Stimulated activated CD4-positive, alpha-beta T cell treated with anti-CD3 and anti-CD28 coated beads, Interleukin-1b, Interleukin-23, amount 100 ng/mL, for 4 hours (primary cell): ENCODE data around the gene SLC26A6.

Source experiments
- DNase-seq, 2 donors: peaks; one replicate each; pipeline ENCODE4 v3.0.0-alpha.2; 2020; ENCODE audit warnings: low read depth in 2 of 2

The SLC26A6 gene

DNA sequence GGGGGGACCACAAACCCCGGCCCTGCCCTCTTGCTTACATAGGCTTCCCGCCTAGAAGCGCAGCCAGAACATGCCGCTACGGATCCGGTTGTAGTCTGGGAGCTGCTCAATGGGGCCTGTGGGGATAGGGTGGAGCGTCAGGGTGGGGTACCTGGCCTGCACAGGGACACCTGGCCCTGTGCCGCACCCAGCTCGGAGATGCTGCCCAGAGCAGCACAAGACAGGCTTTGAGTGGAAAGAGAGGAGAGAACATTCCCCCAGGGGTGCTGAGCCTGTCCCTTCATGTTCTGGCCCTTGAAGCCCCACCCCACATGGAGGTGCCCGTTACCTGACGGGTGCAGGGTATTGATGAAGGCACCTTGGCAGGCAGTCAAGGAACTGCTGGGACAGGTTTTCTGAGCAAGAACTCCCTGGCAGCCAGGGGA, 36.2 kb downstream of the SLC26A6 start:
- no peak for DNase-seq

DNA sequence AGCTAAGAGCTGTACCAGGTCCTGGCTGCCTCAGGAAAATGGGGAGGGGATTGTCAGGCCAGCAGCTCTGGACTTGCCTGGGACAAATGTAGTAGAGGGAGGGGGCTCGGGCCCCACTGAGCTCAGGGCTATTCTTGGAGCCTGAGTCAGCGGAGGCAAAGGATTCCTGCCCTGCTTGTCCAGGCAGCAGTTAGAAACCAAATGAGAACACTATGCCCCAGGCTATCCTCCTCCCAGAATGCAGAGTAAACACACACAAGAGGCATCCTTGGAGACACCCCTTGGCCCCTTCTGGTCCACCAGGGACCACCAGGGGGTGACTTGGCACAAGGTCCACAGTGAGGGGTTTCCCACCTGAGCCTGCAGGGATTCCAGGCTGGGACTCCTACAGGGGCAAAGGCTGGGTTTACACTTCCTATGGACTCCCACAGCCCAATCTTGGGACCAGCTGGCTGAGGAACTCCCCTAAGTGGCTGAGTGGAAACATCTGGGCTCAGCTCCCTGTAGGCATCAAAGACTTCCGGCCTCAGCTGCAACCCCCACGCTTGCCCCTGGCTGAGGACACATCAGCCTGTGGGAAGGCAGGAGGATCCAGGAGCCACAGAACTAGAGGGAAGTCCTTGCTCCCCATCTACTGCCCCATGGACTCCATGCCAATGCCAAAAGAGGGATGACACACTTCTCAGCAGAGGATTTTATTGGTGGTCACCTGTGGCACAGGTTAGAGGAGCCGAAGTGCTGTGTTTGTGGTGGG, 36.8 kb downstream of the SLC26A6 start:
- no peak for DNase-seq

DNA sequence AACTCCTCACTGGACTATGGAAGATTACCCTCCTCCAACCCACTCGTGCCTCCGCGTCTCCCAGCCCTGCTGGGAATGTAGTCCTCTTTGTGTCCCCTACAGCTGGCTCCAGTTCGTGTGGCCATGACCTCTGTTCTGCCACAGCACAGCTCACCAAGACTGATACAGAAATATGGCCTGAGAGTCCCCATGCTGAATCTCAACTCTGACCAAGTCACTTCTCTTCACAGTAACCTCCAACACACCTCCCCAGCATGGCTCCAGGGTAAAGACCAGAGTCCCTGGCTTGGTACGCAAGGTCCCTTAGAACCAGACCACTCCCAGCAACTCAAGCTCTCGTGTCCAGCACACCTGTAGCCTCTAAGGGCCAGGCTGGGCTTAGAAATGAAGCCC, 37.9 kb downstream of the SLC26A6 start:
- DNase-seq: no peak

DNA sequence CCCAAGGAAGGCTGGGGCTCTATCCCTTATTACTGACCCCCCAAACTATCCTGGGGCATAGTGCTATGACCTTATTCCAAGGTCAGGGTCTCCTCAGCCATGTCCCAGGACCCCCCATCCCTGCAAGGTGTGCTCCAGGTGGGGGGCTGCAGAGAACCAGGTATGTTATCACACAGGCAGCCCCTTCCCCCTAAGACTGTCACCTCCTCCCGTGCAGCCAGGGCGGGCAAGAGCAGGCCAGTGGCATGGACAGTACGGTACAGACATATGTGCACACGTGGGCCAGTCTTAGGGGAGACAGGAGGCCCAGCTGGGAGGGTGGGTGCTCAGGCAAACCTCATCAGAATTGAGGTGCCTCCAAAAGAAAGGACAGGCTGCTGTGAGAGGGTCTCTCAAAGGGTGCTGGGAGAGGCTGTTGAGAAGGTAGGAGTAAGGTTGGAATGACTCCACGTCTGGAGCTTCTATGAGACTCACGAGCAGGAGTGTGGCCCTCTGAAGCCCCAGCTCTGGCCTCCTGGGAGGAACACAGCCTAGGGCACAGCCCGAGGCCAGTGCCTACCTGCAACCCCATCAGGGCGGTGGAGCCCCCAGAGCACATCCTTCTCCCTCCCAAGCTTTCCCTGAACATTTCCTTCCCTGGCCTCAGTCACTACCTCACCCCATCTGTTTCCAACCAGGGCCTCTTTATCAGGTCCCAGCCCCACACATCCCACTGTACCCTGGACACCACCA, 38.4 kb downstream of the SLC26A6 start:
- DNase-seq: no peak

DNA sequence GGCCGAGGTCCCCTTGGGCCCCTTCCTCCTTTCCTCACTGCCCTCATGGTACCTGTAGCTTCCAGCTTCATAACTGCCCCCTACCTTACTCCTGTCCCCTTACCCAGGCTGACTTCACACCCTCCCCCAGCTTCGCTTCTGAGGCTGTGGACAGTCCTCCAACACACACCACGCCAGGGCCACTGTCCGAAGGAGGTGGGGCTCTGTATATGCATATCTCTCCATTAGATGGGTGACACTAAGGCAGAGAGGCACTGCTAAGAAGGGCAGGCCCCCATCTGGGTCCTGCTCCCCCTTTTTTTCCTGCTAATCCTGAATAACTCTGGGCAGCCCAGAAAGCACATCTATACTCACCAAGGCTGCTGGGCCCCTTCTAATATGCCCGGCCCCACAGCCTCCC, 39.1 kb downstream of the SLC26A6 start:
- no peak for DNase-seq

DNA sequence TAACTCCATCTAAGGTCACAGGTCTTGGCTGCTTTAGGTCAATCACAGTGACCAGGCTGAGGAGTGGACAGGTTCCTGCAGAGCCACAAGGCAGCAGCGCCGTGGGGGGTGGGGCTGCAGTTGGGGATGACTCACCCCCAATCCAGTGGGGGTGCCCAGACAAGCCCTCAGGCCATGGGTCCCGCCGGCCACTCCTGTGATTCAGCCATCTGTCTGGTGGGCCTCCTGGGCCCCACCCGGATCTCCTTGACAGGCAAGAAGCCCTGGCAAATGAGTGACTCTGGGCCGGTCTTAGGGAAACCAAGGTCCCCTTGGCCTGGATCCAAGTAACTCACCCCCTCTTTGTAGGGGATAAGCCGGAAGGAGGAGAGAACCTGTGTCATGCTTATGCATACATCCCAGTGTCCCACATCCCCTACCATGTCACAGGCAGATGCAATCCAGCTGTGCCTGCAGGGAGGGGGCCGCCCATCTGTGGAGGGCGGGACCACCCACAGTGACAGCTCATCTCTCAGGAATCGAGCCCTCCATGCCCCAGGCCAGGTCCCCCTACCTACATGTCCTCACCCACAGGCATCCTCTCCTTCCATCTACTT, 39.6 kb downstream of the SLC26A6 start:
- DNase-seq: no peak

DNA sequence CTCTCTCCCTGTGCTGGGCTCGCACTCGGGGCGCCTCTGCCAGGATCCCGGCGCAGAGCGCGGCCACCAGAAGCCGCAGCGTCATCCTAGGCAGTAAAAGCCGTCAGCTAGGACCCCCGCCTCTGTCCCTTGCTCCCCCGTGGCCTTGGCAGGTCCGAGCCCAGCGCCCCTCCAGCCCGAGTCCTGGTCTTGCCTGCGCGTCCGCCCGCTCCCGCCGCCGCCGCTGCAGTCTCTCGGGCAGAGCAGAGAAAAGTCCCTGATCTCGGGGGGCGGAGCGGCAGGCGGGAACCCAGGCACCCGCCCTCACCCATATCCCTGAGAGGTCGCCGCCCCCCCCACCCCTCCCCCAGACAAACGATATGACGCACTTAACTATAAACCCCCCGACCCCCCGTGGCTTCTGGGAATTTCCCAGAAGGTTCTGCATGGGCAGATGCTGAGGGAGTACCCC, 40.2 kb downstream of the SLC26A6 start, which contains the start of gene COL7A1:
TSS of gene COL7A1 (minus strand) at position 255 of the 451 bp plus-strand sequence. CDS start at position 85, 170 bp downstream.
- no peak for DNase-seq

DNA sequence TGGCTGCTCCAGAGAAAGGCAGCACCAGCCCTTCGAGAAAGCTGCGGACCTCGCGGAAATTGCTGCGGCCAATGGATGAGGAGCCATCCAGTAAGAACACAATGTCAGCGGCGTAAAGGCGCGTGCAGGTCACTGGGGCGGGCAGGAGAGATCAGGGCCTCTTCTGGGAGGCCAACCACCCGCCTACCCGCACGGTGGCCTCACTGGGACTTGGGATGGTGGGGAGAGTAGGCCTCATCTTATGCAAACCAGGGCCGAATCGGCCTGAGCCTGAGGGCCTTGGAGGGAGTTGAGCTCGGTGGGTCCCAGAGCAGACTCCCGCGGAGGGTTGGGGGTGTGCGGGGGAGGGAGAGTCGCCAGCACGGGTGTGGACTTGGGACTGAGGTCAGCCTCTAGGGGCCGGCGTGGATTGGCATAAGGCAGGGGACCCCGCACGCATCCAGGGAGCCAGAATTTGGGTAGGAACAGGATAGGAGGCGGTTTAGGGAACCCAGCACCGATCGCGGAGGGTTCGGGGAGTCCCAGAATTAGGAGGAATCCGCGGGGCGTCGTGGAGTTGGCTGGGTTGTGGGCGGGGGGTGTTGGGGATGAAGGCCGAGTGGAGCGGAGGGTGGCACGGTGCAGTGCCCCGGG, 40.7 kb downstream of the SLC26A6 start:
- DNase-seq: no peak

DNA sequence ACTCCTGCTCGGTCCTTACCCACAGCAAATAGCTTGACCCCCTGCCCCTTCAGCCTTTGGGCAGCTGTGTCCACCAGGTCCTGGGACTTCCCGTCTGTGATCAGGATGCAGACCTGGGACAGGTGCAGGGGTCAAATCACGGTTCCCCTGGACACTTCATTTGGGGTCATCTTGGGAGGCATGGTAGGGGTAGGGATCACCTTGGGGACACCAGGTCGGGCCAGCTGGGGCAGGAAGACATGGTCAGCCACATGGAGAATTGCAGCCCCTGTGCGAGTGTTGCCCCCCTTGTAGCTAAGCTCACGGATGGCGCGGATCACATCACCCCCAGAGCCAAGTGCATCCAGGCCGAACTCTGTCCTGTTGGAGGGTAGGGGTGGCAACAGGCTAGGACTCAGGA, 41.9 kb downstream of the SLC26A6 start:
- no peak for DNase-seq

DNA sequence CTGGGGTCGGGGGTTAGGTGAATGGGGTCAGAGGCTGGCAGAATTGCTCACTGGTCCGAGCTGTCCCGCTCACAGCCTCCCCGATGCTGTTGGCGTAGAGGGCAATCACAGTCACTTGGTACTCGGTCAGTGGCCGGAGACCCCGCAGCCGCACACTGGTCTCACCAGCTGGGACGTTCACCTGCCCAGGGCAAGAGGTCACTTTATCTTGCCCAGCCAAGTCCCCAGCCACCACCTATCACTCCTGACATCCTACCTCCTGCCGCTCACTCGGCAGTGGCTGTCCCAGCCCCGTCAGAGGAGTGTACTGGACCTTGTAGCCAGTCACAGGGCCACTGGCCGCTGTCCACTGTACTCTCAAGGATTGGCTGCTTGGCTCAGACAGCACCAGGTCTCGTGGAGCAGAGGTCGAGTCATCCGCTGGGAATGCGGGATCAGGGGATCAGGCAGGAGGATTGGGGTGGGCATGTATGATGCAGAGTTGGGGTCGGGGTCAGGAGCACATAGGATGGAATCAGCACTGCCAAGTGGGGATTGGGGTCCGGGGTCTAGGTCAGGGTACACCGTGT, 42.7 kb downstream of the SLC26A6 start:
- DNase-seq: no peak

DNA sequence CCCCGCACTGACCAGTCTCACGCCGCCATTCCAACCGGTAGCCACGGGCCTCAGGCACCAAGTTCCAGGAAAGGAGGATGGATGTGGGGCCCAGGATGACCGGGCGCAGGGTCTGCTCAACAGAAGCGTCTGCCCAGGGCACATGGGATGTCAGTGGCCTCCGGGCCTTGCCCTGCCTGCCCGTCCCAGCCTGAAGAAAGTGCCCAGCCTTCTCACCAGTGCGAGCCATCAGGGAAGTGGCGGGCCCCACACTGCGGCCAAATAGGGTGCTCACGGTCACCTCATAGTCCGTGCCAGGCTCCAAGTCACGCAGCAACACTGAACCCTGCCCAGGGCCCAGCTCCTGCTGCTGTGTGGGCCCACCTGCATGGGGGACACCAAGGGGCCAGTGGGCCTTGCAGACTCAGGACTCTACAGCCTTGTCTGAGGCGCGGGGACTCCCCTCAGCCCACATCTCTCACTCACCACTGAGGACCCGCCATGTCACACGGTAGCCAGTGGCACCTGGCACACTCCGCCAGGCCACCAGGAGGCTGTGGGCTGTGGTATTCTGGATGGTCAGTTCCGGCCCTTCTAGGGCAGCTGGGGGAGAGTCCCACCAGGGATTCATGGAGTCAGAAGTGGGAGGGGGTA, 43.3 kb downstream of the SLC26A6 start:
- no peak for DNase-seq

DNA sequence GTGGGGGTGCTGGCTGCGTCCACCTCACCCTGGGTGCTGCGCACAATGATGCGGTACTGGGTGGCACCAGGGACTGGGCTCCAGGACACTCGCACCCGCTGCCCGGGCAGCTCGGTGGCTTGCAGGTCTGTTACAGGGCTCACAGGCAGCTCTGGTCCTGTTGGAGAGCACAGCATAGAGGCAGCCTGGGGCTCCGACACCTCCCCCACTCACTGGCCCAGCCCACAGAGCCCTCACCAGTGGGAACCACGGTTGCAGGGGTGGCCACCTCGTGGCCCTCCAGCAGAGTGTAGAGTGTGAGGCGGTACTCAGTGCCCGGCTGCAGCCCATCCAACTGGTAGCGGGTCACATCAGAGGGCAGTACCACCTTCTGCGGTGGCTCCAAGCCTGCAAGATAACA, 43.8 kb downstream of the SLC26A6 start:
- DNase-seq: no peak

DNA sequence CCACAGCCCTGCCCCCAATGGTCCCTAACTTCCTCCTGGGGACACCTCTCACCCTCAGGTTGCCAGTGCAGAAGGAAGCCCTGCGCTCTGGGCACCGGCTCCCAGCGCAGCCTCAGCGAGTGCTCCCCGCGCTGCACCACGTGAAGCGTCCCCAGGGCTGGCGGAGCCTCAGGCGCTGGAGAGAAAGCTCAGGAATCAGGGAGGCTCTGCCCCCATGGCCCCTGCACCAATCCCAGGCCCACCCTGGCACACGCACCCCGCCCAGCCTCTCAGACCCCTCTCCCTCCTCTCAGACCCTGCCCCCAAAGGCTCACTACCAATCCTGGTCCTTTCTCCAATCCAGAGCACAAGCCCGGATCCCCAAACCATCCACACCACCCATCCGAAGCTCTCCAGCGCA, 47.0 kb downstream of the SLC26A6 start:
- DNase-seq: no peak

DNA sequence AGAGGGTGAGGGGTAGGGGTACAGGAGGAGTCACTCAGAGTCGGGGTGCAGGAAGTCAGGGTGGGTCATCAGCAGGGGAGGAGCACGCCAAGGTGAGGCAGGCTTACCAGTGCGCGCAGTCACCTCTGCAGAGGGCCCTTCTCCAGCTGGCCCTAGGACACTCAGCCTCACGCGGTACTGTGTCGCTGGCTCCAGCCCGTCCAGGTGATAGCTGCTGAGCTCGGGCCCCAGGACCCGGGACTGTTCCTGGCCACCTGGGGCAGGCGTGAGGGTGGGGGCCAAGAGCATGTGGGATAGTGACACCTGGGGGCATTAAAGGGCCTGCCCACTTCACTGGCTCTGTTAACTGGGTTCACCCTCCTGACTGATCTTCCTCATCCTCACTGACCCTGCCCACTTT, 47.6 kb downstream of the SLC26A6 start:
- DNase-seq: no peak

DNA sequence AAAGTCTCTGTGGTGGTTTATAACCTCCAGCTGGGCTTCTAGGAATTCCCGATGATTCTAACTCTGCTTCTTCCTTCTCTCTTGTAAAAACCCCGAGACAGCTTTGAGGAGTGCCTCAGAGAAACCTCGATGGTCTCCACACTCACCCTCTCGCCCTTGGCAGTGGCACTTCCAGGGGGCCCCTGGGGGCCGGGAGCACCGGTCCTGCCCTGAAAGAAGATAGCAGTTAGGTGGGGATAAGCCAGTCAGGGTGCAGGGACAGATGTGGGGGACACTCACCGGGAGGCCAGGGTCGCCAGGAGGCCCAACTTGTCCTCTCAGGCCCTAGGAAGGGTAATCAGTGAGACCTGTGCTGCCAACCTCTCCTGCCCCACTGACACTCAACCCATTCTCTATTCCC, 49.9 kb downstream of the SLC26A6 start:
- DNase-seq: no peak

DNA sequence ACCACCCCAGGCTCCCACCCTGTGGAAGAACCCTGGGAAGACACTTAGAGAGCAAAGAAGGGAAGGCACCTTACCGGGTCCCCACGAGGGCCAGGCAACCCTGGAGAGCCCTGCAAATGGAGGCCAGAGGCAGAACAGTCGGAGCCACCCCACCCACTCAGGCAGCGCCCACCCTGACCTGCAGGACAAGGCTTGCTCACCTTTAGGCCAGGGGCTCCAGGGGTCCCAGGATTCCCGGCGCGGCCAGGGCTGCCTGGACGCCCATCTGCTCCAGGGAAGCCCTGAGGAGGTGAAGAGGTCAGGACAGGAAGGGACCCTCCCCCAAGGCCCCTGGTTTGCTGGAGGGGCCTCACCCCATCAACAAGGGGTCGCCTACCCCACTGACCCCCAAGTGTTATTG, 50.4 kb downstream of the SLC26A6 start:
- no peak for DNase-seq

DNA sequence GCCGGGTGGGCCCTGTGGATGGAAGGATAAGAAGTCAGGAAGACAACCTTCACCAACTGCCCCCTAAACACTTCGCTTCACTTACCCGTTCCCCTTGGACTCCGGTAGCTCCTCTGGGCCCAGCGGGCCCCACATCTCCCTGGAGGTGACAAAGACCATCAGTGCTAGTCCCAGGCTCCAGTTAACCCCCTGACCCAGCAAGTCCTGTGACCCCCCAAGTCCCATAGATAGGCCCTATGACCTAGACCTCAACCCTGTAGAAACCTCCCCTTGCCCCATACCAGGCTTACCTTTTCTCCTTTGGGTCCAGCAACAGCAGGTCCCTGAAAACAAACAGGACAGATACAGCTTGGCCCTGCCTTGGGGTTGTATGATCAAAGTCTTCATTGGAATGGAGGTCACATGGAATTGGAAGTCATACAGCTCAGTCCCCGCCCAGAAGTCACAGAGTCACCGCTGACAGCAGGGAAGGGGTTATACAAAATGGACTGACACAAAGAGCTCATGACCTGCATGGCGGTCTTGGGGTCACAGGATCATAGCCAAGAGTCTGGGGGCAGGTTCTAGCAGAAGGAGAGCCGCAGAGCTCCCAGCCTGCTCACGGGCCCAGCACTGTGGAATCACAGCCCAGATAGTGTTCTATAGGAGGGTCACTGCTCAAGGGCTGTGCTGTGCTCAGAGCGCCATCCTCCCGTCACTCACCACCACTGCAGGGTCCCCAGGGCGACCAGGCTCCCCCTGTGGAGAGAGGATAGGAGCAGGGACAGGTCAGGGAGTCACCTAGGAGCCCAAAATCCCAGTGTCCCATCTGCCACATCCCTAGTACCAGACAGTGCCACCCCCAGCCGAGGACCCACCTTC, 53.4 kb downstream of the SLC26A6 start:
- no peak for DNase-seq

DNA sequence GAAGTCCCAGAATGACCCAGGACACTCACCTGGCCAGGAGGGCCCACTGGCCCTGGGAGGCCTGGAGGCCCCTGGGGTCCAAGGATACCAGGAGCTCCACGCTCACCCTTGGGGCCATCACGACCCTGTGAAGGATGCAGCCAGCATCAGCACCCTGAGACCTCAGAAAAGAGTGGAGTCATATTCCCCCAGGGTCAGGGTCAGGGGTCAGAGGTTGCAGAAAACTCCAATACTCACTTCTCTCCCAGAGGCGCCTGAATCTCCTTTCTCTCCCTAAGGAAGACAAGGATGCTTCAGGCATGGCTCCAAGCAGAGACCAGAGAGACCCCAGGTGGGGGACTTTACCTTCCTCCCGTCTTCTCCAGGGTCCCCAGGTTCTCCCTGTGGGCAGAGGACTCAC, 58.6 kb downstream of the SLC26A6 start:
- DNase-seq: no peak
